SK-N-SH treated with all-trans-retinoic acid at 6 μM for 48 hours (cell line): ENCODE data around the gene PVALB.

Experiments used
- CSRNP3 ChIP-seq: fragments of 250-450 bp; sonication (Bioruptor Pico); IDR thresholded peaks from 2 replicates; pipeline ENCODE4 v1.5.1; 2021; ENCODE audit warnings: mild to moderate bottlenecking, moderate library complexity
- PATZ1 ChIP-seq: fragments of 250-450 bp; sonication (Bioruptor Pico); IDR thresholded peaks from 2 replicates; pipeline ENCODE4 v1.8.0; 2020; ENCODE audit warnings: mild to moderate bottlenecking, moderate library complexity, borderline replicate concordance

- TF ChIP-seq CSRNP3, result no peak
- TF ChIP-seq PATZ1, result no peak
Observed at GRCh38 chr22:36772451-36772850, 44.4 kb downstream of the PVALB start.
